Fibroblast of villous mesenchyme (primary cell): Measurements from ENCODE around the gene GRIA1. TPM values are rescaled to one million over a fixed set of nuclear protein-coding genes. Genes with fewer than 3 reads are reported as not detected.

Source experiments
- DNase-seq: peaks from one replicate; pipeline ENCODE4 v3.0.0-alpha.2; 2010; ENCODE audit warnings: low read depth
- H3K4me3 ChIP-seq: 2 replicates; pipeline ENCODE4 v1.5.1; 2011; ENCODE audit warnings: low read depth, mild to moderate bottlenecking, low read length
- CTCF ChIP-seq: IDR thresholded peaks from 2 replicates; pipeline ENCODE4 v1.5.1; 2012; ENCODE audit warnings: low read depth, mild to moderate bottlenecking, low read length; ENCODE audit not compliant: insufficient read depth
- total RNA-seq: library from RNA; depleted of rRNA; stranded (reverse); fragments of >200 nt; gene quantifications from 2 replicates; pipeline ENCODE4 v1.2.3, GENCODE V29; 2012

The GRIA1 gene
- total RNA-seq, 1 donor: 22.5 TPM

GRCh38 chr5:153539983-153540382, 49.5 kb downstream of the GRIA1 start:
- no peak for DNase-seq
- no peak for TF ChIP-seq CTCF
- H3K4me3 ChIP-seq: no peak overlapping the region

- DNase-seq: no peak
- no peak overlapping the region for H3K4me3 ChIP-seq
- TF ChIP-seq CTCF: no peak
Measured at GRCh38 chr5:153542536-153542935, 52.1 kb downstream of the GRIA1 start.

GRCh38 chr5:153543288-153543687, 52.8 kb downstream of the GRIA1 start:
- no peak for TF ChIP-seq CTCF
- no peak overlapping the region for H3K4me3 ChIP-seq
- DNase-seq: no peak

- DNase-seq: no peak
- no peak for TF ChIP-seq CTCF
- H3K4me3 ChIP-seq: no peak overlapping the region
Measured at GRCh38 chr5:153543959-153544470, 53.5 kb downstream of the GRIA1 start.

GRCh38 chr5:153544706-153545105, 54.2 kb downstream of the GRIA1 start:
- no peak for TF ChIP-seq CTCF
- no peak for DNase-seq
- H3K4me3 ChIP-seq: no peak overlapping the region

GRCh38 chr5:153546566-153546965, 56.1 kb downstream of the GRIA1 start:
- no peak overlapping the region for H3K4me3 ChIP-seq
- peak; percentile 62 for DNase-seq
- no peak for TF ChIP-seq CTCF

- TF ChIP-seq CTCF: no peak
- DNase-seq: peak; percentile 86
- H3K4me3 ChIP-seq: no peak overlapping the region
Measured at GRCh38 chr5:153551537-153552079, 61.1 kb downstream of the GRIA1 start.
